ENCODE measurements around the gene SCUBE2.

SCUBE2 gene

DNA sequence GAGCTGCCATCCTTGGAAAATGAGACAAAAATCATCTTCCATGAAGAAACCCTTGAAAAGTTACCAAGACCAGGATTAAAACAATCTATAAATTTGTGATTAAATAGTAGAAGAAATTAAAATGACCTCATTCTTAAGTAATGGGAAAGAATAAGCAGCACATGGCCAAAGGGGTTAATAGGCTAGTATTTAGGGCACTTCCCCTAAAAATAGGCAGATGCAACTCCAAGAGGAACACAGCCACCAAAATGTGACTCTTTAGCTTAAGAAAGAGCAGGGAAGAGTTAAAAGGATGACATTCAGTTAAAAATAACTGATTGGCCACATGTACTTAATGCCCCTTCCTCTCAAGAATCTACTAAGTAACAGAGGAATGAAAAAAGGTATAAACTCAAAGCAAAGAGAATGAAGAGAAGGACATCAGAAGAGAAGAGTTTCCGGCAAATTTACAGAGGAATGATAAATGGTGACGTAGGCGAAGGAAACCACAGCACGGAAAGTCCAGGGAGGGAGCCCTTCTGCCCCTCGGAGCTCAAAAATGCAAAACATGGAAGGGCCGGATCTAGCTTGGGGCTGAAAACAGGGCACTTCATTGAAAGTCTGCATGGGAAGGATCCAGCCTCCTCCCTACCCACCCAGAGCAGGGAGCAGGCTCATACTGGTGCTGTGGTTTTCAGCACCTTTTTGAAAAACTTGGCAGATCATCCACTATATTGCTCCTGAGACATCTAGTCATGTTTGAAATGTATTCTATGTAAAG lies 17.8 kb downstream of the SCUBE2 start:
- no peak for DNase-seq

DNA sequence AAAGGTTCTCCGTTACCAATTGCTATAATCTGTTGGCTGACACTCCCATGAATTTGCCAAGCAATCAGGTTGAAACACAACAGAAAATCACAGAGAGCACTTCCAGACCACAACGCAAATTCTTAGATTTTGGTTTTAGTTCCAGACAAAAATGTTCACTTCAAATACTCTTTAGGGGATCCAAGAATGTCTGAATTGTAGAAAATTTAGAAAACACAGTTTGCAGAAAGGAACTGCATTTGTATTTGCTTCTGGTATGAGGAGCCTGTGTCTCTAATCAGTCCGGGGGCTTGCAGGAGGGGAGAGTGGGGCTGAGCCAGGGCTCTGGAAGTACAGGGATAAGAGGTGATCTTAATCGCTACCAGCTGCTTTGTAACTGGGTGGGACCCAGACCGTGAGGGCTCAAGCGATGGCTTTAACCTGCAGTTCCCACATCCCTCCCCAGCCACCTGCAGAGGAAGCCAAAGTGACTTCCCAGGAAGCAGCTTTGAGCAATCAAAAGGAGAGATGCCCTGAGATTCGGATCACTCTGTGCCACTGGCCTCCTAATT lies 18.7 kb downstream of the SCUBE2 start:
- DNase-seq: no peak

DNA sequence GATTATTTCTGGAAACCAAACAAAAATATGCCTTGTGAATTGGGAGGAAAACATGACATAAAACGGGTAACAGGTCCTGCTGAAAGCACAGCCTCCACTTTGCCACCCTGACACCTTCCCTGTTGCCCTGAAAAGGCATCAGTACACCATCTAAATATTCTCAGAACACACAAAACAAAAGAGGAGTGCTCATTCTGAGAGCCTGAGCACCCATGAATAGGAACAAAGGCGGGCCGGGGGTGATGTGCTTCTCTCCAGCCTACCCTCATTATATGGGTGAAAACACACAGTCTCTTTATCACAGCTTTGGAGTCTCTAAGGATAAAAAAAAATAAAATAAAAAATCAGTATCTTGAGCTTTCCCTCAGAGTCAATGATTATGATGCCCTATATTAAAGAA lies 19.7 kb downstream of the SCUBE2 start:
- DNase-seq: no peak

DNA sequence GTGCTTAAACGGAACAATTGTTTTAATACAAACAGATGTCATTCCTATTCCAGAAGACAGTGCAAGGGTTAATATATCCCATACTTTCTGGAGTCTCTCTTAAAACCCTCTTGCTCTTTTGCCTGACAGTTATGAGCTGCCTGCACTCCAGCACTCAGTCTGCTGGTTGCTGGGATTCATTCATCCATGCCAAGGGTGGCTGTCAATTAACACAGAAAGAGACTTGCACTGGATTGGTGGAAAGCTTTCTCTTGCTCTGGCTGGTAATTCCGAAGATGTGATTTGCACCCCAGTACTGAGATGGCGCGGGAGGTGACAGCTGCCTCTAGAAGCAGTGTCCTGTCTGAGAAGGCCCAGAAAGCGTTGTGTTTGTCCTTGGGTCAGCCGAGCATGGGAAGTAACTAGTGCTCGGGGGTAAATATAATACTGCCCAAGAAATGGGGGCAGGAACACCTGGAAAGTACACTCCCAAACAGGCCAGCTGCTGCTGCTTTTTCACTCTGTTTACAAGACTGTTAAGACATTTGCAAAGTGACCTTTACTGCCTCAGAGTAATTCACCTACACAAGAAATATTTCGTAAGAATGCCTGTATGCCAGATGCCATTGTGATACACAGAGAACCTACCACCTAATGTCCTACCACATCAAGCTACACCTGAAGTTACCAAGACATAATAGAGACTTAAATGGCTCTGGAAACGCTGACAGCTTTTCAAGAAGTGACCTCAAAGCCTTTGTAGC lies 20.5 kb downstream of the SCUBE2 start:
- no peak for DNase-seq

DNA sequence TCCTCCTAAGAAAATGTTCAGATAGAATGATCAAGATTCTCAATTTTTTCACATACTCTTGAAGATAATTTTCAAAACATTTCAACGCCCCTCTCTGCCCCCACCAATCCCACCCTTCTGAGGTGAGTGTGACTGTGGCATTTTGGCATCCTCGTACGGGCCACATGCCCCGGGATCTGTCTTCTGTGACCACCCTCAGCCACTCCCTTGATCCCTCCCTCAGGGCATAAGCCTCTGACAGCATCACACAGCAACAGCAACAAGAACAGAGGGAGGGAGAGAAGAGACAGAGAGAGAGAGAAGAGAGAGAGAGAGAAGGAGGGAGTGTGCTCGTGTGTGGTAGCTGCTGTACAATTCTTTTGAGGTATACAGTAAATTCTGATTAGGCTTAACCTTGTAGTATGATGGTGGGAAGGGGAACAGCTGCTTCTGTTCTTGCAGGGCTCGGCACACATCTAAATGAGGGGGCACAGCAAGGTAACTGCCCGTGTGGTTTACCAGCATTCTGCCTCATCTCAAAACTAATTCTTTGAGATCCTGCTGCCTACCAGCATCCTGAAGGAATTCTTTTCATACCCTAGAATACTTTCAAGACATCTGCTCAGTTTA lies 21.4 kb downstream of the SCUBE2 start:
- no peak for DNase-seq

DNA sequence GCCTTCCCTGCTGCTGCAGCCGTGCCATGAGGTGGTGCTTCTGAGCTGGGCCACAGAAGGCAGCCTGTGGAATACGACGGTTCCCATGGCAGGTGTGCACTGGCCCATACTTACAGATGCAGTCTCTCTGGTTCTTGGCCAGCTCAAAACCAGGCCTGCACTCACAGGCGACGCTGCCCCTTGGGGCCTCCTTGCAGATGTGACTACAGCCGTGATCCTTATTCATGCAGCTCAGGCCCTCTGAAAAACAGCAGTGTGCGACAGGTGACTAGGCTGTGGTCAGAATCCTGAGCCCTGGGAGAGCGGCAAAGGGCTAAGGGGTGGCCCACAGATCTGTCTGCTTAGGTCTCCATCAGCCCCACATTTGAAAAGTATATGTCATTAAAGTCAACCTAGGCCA lies 22.1 kb downstream of the SCUBE2 start:
- DNase-seq: no peak

DNA sequence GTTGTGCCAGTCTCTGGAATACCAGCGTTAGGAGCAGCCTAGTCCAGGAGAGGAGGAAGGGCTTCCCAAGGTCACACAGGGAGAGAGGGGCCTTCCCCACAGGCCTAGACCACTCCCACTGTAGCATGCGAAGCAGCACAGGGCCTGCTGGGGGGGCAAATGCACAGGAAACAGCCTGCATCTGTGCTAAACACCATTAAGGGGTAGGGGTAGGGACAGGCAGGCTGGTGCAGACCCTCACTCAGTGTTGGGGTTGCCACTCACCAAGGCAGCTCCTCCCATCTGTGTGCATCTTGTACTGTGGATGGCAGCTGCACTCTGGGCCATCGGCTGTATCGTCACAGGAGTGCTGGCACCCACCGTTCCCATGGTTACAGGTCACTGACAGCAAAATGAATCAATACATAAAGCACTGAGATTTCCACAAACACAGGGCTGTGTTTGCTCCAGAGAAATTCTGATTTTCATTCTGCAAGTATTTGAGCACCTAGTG lies 24.9 kb downstream of the SCUBE2 start:
- DNase-seq: no peak

DNA sequence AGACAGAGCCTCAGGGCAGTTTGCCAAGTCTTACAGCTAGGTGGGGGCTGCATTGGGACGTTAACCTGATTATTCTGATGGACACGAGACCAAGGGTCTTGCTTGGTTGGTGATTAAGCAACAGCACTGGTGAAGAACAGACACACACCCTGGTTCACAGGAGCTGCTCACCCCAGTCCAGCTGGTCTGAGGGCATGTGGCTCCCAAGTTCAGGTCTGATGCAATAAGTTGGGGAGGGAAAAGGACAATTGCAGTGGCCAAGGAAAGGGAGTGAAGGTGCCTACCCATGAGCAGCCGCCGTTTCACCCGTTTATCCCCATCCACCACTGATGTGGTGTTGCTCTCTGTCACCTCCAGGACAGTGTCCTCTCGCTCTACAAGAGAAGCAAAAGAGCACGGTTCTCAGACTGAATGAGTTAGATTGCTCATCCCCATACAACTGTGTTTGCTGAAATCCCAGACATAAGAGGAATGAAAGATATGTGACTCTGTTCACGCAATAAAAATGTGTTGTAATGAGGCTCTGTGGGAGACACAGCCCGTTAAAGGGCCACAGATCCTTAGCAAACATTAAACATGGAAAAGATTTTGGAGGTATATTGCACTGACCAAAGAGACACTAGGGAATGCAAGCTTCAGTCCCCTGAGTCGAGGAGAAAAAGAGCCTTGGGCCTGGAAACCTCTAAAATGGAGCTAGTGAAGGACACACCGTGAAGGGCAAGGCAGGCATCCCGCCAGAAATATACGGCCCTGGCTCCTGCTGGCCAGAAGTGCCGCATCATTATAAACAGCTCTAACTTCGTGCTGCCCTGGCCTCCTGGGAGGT lies 25.6 kb downstream of the SCUBE2 start:
- DNase-seq: no peak

DNA sequence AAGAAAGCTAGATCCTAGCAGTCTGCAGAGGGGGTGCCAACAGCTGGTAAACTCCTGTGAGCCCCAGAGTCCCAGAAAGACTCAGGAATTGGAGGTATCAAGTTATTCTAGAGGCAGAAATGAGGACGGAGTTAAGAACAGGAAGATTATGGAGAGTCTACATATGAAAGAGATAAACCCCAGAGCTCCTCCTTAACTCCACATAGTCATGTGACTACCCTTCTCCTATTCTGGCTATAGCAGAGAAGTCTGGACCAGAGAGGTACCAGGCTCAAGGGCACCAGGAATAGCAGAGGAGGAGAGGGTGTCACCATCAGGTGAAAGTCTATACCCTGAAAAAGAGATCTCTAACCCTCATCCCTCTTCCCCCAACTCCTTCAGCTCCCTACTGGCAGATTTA lies 29.6 kb downstream of the SCUBE2 start:
- no peak for DNase-seq

DNA sequence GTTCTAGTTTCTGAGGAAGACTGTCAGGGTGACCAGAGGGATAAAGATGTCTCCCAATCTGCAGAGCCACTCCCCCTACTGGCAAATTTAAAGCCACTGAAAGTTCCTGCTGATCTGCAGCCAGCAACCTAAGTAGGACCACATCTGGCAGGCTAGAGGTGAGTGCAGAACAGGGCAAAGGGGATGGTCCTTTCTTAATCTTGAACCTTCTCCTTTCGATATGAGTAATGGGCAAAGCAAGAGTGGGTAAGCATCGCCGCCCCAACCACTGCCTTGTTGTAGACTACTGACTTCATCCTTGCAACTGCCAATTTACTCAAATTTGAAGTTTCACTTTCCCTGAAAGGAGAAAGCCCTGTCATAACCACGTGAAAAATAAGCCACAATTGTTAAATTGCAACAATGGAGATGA lies 30.7 kb downstream of the SCUBE2 start:
- no peak for DNase-seq

DNA sequence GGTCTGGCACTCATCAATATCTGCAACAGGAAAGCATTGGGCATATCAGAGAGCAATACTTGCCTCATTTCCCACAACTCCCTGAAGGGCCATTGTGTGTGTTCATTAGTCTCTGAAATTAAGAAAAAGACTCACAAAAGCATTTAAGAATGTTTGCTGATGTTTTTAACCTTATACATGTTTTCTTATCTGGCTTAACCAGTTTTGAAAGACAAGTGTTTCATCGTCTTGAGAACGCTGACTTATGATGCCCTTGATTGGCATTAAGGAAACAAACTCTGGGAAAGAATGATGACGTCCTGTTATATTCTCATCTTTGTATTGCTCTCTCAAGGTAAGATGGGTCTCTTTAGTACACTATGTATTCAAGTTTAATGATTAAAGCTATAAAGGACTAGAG lies 32.0 kb downstream of the SCUBE2 start:
- no peak for DNase-seq

DNA sequence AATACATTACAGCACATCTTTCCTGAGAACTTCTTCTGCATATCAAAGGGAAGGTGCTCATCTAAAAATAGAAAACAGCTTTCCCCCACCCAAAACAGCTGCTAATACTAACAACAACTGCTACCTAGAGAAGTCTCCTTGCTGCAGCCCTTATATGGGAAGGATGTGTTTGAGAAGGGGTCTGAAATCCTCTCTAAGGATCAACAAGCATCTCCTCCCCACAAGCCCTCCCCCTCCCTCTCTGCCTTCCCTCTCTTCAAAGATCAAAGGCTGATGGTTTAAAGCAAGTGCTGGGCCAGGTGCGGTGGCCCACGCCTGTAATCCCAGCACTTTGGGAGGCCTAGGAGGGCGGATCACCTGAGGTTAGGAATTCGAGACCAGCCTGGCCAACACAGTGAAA lies 33.5 kb downstream of the SCUBE2 start:
- DNase-seq: no peak

DNA sequence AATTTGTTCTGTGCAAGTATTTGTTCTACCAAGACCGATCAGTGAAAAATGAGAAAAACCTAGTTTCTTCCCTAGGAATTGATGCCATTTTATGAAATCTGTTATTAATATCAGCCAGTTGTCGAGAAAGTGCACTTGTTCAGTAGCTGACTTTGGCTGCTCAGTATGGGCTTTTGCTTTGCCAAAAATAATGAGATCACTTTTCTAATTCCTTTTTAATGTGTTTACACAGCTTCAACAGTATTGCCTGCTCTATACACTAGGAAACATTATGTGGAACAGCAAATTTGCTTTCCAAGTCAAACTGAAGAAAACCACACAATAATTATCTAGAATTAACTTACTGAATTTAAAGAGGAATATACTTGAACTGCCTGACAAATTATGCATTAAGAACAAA lies 34.4 kb downstream of the SCUBE2 start:
- DNase-seq: no peak

DNA sequence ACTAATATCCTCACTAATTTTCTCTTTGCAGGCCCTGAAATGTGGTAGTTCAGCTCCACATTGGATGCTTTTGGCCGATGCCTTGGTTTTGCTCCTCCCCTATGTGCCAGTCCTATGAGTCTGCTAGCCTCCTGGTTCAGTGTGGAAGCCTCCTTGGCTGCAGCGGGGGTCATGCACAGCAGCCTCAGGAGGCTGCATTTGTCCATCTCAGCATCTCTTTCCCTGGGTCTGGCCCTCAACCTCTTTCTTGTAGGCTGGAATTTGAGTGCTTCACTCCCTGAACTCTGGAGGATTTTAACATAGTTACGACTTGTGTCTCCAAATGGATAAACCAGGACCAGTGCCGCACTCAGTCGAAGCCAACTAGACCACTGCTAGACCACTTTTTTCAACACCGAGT lies 34.9 kb downstream of the SCUBE2 start:
- DNase-seq: no peak

DNA sequence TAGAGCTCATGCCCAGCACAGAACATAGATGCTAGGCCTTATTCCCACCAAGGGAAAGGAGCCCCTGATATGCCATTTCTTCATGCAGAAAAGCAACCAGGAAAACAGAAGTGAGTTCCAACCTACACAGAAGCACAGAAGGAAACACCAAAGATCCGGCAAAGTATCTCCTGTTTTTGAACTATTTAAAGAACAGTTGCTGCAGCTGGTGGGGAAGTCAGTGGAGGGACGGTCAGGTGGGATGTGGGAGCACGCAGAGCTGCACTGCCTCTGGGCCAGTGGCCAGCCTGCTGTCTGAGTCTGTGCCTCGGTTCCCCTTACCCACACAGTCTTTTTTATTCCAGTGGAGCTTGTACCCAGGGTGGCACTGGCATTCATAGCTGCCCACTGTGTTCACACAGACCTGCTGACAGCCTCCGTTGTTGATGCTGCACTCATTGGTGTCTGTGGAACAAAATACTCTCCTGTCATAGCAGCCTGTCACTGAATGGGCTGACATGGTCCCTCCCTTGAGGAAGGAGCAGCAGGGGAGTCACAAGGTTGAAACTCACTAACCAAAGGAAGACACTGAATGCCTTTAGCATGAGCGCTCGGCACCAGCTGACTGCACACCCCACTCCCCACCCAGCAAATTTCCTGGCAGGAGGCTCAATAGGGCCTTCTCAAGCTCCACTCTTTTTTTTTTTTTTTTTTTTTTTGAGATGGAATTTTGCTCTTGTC lies 37.9 kb downstream of the SCUBE2 start:
- no peak for DNase-seq

DNA sequence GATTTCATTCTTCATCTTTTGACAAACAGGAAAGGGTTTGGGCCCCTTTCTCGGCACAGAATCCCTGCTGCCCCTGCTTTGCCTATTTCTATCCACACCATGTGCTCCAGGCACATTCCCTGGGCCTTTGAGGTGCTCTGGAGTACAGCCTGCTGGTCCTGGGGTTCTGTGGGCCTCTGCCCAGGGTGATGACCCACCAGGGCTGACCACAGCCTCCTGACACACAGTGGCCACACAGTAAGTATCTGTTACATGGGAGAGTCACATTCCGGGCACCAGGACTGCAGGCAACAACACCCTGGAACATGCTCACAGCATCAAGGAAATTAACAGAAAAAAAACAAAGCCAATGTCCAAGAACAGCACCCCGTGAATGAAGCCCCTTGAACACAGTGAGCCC lies 39.1 kb downstream of the SCUBE2 start:
- no peak for DNase-seq

DNA sequence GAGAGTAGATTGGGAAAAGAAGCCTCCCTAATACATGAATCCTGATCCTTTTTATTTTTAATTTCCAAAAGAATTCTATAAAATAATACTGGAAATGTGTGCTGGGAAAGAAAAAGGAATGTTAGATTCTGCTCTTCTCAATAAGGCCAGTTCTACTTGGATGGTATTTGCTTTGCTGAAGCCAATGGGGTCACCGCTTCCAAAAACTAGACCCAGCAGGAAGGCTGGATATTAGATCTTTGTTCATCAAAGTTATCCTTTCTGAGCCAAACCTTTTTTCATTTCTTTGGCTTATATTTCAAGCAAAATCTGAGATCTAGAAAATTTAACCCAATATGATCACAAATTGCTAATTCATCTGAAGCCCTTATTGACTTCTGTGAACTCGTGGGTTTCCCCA lies 41.4 kb downstream of the SCUBE2 start:
- DNase-seq: no peak

DNA sequence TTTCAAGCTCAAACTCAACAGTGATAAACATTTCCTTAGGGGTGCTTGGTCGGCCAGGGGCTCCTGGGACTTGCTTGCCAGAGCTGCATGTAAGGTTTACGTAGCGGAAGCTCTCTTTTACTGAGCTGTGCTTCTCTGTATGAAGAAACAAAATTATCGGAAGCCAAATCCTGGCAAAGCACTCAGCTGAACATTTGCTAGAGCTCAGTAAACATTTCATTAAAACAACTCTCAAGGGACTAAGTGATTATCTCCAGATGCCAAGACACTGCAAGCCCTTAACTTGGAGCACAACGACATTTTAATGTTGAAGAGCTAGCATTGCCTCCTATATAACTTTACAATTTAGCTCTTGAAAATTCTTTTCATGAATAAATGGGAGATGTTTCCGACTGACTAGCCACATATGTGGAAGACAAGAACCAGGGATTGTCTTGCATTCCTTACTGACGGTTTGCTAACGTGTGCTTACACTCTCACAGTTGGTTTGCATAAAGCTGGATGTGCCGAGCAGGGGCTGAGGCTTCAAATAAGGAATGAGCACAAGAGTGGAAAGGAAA lies 43.4 kb downstream of the SCUBE2 start:
- no peak for DNase-seq

DNA sequence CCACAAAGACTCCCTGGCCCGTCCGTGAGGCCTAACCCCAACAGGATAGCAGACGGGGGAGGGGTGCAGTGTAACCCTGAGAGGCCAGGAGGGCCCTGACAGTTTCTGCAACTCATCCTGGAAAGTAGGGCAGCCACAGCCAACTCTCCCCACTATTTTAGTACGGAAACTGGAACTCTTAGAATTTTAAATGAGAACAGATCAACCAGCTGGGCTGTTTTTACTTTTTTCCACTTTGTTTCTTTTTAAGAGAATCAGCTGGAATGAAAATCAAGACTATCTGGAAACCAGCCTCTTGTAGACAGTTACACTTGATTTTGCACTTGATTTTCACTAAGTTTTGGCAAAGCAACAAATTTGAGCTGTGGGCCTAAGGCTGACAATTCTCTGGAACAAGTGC lies 44.9 kb downstream of the SCUBE2 start:
- no peak for DNase-seq

DNA sequence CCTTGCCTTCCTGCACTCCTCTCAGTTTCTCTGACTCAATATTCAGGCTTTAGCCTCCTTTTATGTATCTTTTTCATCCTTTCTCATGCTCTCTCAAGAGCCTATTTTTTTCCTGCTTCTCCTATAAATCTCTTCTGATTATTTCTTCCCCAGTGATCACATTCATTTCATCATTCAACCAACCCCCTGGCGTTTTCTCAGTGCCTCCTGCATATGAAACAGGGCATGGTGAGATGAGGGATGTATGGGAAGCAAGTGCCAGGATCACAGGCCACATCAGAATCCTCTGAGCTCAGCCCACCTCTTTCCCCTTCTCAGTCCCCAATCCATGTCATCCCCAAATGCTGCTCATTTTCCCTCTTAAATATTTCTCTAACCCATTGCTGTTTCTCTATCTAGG lies 48.9 kb downstream of the SCUBE2 start:
- no peak for DNase-seq

DNA sequence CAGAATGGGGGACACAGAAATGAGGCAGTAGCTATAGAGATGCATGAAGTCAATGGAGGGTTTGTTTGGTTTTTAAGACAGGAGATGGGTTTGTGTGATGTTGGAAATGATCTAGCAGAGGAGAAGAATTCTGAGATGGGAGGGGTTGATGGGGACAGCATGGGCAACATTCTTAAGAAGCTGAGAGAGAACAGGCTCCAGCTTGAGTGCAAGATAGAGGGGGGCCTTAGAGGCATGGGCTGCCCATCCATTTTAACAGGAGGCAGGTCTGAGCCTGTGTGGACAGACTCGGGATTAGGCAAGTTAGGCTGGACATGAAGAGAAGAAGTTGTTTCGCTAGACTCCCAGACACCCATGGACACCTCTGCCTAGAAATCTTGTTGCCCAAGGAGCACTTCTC lies 49.7 kb downstream of the SCUBE2 start:
- DNase-seq: no peak

DNA sequence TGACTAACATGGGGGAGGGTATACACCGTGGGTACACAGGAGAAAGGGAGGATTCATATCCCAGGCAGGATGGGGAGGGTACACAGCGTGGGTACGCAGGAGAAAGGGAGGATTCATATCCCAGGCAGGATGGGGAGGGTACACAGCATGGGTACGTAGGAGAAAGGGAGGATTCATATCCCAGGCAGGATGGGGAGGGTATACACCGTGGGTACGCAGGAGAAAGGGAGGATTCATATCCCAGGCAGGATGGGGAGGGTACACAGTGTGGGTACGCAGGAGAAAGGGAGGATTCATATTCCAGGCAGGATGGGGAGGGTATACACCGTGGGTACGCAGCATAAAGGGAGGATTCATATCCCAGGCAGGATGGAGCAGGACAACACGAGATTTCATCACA lies 51.0 kb downstream of the SCUBE2 start:
- no peak for DNase-seq
